Astrocyte of the cerebellum (primary cell): ENCODE results near the gene KCNH4.
A peak's percentile ranks its signal among the peaks of the same experiment; 100 is the strongest.

ENCODE experiments used
- DNase-seq: peaks from one replicate; pipeline ENCODE4 v3.0.0-alpha.2; 2011; ENCODE audit warnings: low read depth
- H3K4me3 ChIP-seq: 2 replicates; pipeline ENCODE4 v1.5.1; 2011; ENCODE audit warnings: mild to moderate bottlenecking, low read depth, low read length, moderate library complexity
- in situ Hi-C: cut with HindIII; loops from 2 replicates; pipeline ENCODE4 v1.10.0; 2017; ENCODE audit warnings: low sequenced_read_pairs
- TF ChIP-seq, protein P1 (sequence below): IDR thresholded peaks from 2 replicates; pipeline ENCODE4 v1.5.1; 2012; ENCODE audit warnings: low read length, low read depth, moderate library complexity, mild to moderate bottlenecking; ENCODE audit errors: missing control alignments

The KCNH4 gene

DNA sequence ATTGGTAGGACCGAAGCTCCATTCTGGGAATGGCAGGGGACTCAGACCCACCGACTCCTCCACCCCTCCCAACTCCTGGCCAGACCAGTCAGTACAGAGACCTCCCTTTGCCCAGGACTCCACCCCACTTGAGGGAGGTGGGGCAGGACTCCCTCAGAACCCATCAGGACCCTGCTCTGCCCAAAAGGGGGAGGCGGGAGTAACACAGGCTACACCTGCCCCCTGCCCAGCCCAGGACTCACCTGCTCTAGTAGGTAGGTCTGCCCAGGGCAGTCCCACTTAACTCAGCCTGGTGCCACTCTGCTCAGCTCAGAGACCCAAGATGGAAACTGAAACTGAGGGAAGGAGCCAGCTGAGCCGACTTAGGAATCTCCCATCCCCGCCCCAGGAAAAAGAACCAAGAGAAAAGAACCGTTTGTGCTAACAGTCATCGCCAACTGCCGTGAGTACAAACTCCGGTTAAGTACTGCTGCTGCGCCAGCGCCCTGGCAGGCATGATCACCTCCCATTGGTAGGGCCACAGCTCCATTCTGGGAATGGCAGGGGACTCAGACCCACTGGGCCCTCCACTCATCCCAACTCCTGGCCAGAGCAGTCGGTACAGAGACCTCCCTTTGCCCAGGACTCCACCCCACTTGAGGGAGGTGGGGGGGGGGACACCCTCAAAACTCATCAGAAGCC is 68.9 kb downstream of the KCNH4 start:
- H3K4me3 ChIP-seq: no peak overlapping the region
- DNase-seq: no peak
- in situ Hi-C loops: loop anchor here (5.0 kb wide), 1 partner anchor 145 kb away; the partner anchor contains the start of gene CNP
- TF ChIP-seq, protein P1, sequence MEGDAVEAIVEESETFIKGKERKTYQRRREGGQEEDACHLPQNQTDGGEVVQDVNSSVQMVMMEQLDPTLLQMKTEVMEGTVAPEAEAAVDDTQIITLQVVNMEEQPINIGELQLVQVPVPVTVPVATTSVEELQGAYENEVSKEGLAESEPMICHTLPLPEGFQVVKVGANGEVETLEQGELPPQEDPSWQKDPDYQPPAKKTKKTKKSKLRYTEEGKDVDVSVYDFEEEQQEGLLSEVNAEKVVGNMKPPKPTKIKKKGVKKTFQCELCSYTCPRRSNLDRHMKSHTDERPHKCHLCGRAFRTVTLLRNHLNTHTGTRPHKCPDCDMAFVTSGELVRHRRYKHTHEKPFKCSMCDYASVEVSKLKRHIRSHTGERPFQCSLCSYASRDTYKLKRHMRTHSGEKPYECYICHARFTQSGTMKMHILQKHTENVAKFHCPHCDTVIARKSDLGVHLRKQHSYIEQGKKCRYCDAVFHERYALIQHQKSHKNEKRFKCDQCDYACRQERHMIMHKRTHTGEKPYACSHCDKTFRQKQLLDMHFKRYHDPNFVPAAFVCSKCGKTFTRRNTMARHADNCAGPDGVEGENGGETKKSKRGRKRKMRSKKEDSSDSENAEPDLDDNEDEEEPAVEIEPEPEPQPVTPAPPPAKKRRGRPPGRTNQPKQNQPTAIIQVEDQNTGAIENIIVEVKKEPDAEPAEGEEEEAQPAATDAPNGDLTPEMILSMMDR: no peak

DNA sequence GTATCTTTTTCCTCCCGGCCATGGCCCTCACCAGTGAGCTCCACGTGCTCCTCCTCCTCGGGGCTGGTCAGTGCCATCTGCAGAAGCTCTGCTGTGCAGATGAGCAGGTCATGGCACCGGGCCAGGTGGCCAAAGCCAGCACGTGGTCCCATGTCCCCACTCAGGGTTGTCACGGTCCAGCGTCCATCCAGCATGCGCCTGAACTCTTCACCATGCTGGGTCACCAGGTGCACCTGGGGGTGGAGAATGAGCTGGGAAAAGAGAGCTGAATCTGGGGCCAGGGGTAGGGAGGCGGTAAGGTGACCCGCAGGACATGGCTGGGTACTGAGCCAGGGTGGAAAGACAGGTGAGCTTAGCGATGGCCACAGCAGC is 69.7 kb downstream of the KCNH4 start:
- TF ChIP-seq, protein P1: no peak
- H3K4me3 ChIP-seq: no peak overlapping the region

DNA sequence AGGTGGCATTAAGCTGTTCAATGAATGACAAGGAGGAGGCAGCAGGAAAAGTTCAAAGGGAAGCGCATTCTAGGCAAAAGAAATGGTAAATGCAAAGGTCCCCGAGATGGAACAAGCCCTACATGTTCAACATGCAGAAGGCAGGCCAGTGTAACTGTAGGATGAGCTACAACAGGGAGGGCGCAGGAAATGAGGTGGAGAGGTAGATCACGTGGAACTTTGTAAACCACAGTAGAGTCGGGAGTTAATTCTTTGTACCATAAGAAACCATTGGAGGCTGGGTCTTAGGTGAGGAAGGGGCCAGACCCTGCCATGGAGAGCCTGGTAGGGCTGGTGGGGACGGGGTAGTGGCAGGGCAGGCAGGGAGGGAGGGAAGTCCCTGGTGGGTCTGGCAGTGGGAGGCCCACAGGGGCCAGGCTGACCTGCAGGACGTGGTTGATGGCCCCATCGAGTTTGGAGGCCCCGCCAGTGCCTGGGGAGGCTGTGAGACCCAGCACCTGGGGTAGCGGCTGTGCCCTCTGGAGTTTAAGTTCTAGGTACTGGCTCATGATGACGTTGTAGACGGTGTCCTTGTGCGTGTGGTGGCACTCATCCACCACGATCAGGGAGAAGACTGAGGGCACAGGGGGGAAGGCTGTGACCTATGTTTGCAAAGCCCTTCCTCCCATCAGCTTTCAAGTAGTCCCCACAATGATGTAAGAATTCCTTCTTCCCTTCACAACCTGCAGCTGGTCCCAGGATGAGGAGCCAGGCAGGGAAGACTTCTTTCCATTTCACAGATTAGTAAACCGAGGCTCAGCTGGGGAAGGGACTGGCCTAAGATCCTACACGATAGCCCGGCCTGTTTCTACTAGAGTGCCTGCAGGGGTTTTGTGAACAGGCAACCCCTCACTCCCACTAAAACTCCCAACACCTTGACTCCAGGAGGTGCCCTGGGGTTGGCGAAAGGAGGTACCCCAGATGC is 70.4 kb downstream of the KCNH4 start:
- no peak overlapping the region for H3K4me3 ChIP-seq
- in situ Hi-C loops: loop anchor here (5.0 kb wide), 1 partner anchor 143 kb away; the partner anchor contains the start of gene CNP
- DNase-seq: no peak
- TF ChIP-seq, protein P1: no peak

More for the DNA sequence above, 69.7 kb downstream of the KCNH4 start:
- in situ Hi-C loops: loop anchor here (5.0 kb wide), 1 partner anchor 144 kb away; the partner anchor contains the start of gene CNP
- DNase-seq: no peak

DNA sequence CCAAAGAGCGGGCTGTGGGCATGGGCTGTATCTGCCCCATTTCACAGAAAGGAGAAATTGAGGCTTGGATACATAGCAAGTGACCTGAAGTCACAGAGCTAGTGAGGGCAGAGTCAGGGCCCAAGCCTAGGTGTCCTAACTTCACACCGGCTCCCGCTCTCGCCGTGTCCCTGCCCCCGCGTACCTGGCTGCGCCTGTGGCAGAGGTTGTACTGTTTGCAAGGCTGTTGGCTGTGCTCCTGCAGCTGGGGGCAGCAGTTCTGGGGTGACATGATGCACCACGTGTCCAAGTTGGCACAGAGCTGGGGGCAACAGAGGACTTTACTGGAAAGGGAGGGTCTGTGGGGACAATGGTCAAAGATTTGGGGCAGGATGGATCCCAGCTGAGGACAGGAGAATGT is 71.9 kb downstream of the KCNH4 start:
- H3K4me3 ChIP-seq: no peak overlapping the region
- no peak for DNase-seq
- in situ Hi-C loops: no loop called here
- TF ChIP-seq, protein P1: no peak

DNA sequence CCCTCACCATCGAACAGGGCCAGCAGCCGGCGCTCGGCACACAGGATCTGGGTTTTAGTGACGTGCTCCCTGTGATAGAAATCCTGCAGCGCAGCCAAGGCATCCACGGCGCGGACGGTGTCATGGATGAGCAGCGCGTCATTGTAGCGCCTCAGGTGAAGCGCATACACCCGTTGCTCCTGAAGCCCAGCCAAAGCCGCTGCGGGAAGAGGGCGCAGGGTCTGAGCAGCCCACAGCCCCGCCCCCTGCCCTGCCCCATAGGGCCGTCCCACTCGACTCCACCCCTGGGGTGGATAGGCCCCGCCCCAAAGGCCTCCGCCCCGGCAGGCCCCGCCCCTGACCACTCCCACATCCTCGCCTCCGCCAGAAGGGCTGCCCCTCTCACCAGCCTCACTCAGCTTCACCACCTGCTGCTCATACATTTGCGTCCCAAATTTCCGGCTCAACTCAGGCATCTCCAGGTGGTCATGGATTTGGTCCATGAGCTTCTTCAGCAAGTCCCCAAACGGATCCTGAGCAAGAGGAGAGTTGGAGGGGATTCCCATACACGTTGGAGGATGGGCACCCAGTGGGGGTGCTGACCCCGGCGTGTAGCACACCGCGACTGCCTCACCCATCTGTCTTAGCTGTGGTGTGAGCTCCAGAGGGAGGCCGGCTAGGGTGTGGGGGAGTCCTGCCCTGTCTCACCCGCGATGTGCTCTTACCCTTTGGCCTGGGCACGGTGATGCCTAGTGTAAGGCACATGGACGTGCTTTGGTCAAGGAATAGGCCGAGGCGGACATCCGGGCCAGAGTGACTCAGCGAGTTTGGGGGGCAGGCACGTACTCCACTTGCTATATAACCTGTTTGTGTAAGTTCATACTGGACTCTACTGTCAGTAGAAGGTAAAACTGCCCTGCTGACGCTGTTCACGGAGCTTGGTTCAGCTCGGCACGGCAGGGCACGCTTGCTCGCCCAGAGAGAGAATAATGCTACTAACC is 73.1 kb downstream of the KCNH4 start:
- in situ Hi-C loops: no loop called here
- peak overlapping the region; percentile 22 for H3K4me3 ChIP-seq
- no peak for DNase-seq
- TF ChIP-seq, protein P1: no peak

DNA sequence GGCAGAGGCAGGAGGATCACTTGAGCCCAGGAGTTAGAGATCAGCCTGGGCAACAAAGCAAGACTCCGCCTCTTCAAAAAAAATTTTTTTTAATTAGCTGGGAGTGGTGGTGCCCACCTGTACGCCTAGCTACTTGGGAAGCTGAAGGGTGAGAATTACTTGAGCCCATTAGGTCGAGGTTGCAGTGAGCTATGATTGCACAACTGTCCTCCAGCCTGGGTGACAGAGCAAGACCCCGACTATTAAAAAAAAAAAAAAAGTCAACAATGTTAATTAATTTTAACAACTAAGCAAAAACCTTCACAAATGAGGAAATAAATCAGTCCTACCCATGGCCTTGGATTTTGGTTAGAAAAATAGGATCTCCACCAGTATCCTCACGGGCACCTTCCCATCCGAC is 73.8 kb downstream of the KCNH4 start:
- no peak for DNase-seq
- TF ChIP-seq, protein P1: no peak
- in situ Hi-C loops: no loop called here
- H3K4me3 ChIP-seq: peak overlapping the region; percentile 22
